Measurements from ENCODE around the gene MYLK4. TPM values are rescaled to one million over a fixed set of nuclear protein-coding genes. Genes with fewer than 3 reads are reported as not detected.

The MYLK4 gene
- total and polyA plus RNA-seq, 2 experiments from 2014 or later: 0.20 to 0.43 TPM

DNA sequence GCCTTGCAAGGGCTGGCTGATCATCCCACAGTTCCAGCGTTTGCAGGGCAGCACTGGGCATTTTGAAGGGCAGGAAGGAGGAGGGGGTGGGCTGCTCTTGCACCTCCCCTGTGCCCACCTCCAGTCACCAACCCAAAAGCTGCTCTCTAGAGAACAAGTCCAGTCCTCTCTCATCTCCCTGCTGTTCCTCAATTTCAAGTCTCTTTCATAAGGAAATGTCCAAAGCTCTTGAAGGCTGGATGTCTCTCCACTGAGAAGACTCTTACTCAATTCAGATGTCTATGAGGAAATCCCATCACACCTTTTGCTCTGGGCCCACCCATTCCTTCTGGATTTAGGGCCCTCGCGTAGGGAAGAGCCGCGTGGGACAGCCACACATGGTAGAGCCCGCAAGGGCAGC lies 46.1 kb upstream of the MYLK4 start:
- no peaks in the 10 kb centered on the region for H3K36me3 ChIP-seq (ENCODE audit: low read depth)
- H2AFZ ChIP-seq: no peak overlapping the region
- H4K20me1 ChIP-seq (ENCODE audit: insufficient read depth): no peaks in the 10 kb centered on the region
- H3K9ac ChIP-seq: no peak overlapping the region
- no peak overlapping the region for H3K4me3 ChIP-seq
- 0 out of 2 replicates have a peak, but pooled peaks cover 6% of the 10 kb centered on the region for H3F3A ChIP-seq (ENCODE audit: insufficient read depth)
- no peak for TF ChIP-seq EZH2phosphoT487 (IDR thresholded peaks at IDR 0.05; ENCODE audit: insufficient read depth, low read depth)
- no peaks in the 10 kb centered on the region for H3K27me3 ChIP-seq (replicated peaks; ENCODE audit: insufficient read depth)
- no peak for DNase-seq
- 81 to 83% methylated on average over 6 of the region's 6 CpGs for WGBS, 2 experiments (ENCODE audit: low coverage in 1 of 2, low lambda C conversion rate in 2 of 2, missing lambda C conversion rate in 2 of 2)
- no peaks in the 10 kb centered on the region for H3K9me3 ChIP-seq (ENCODE audit: low read depth)
- in situ Hi-C loops (cut with MboI): no loop called here
- peaks cover 12% of the 10 kb centered on the region for H3K79me2 ChIP-seq (ENCODE audit: insufficient read depth)
- H3K4me2 ChIP-seq (ENCODE audit: unreplicated experiment): no peak overlapping the region
- peaks cover 4% of the 10 kb centered on the region for H3K4me1 ChIP-seq (ENCODE audit: insufficient read depth)
- no peak overlapping the region for H3K27ac ChIP-seq
- H3K9me2 ChIP-seq (ENCODE audit: insufficient read depth): no peaks in the 10 kb centered on the region

DNA sequence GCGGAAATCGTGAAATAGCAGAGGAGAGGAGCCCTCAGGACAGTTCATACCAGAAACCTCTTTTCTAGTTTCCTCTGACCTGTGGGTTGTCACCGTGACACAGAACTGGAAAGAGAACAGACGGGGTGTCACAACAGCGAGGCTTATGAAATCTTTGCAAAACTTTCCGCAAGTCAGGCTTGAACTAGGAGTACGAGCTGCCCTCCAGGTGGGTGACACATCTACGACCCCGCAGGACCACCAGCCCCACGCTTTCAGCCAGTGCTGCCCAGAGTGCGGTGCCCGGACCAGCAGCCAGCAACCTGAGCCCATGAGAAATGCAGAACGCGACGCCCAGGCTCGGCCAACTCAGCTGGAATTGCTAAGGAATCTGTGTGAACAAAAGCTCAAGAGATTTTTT lies 45.2 kb upstream of the MYLK4 start:
- WGBS, 2 experiments (ENCODE audit: low coverage in 1 of 2, low lambda C conversion rate in 2 of 2, missing lambda C conversion rate in 2 of 2): 90 to 94% methylated on average over 16 of the region's 16 CpGs
- Histone ChIP-seq H2AFZ (no peak overlapping the region), H3K27ac (no peak overlapping the region), H3K27me3 (replicated peaks; ENCODE audit: insufficient read depth) (no peaks in the 10 kb centered on the region), H3K4me2 (ENCODE audit: unreplicated experiment) (no peak overlapping the region), H3K9me2 (ENCODE audit: insufficient read depth) (no peaks in the 10 kb centered on the region), H3F3A (ENCODE audit: insufficient read depth) (peaks cover 13% of the 10 kb centered on the region; the same call in 1 of the 2 replicates), H3K4me3 (no peak overlapping the region), H4K20me1 (ENCODE audit: insufficient read depth) (no peaks in the 10 kb centered on the region), H3K4me1 (ENCODE audit: insufficient read depth) (peaks cover 11% of the 10 kb centered on the region), H3K9ac (no peak overlapping the region), H3K9me3 (ENCODE audit: low read depth) (no peaks in the 10 kb centered on the region), H3K36me3 (ENCODE audit: low read depth) (no peaks in the 10 kb centered on the region), H3K79me2 (ENCODE audit: insufficient read depth) (peaks cover 12% of the 10 kb centered on the region)
- in situ Hi-C loops (cut with MboI): no loop called here
- no peak for DNase-seq
- TF ChIP-seq EZH2phosphoT487 (IDR thresholded peaks at IDR 0.05; ENCODE audit: insufficient read depth, low read depth) (no peak), EZH2 (IDR thresholded peaks at IDR 0.05; ENCODE audit: insufficient read depth, poor library complexity, severe bottlenecking) (no peak)

- Histone ChIP-seq H2AFZ (no peak overlapping the region), H3K27ac (no peak overlapping the region), H3K36me3 (ENCODE audit: low read depth) (no peaks in the 10 kb centered on the region), H3K4me3 (no peak overlapping the region), H3F3A (ENCODE audit: insufficient read depth) (peaks cover 20% of the 10 kb centered on the region), H3K9me3 (ENCODE audit: low read depth) (no peaks in the 10 kb centered on the region), H3K9me2 (ENCODE audit: insufficient read depth) (no peaks in the 10 kb centered on the region), H3K79me2 (ENCODE audit: insufficient read depth) (peaks cover 12% of the 10 kb centered on the region), H3K4me2 (ENCODE audit: unreplicated experiment) (no peak overlapping the region), H3K4me1 (ENCODE audit: insufficient read depth) (peaks cover 19% of the 10 kb centered on the region), H3K9ac (no peak overlapping the region), H4K20me1 (ENCODE audit: insufficient read depth) (no peaks in the 10 kb centered on the region), H3K27me3 (replicated peaks; ENCODE audit: insufficient read depth) (no peaks in the 10 kb centered on the region)
- no peak for DNase-seq
- 94 to 96% methylated on average over 2 of the region's 2 CpGs for WGBS, 2 experiments (ENCODE audit: low coverage in 1 of 2, low lambda C conversion rate in 2 of 2, missing lambda C conversion rate in 2 of 2)
- in situ Hi-C loops (cut with MboI): no loop called here
- TF ChIP-seq EZH2 (IDR thresholded peaks at IDR 0.05; ENCODE audit: insufficient read depth, poor library complexity, severe bottlenecking): no peak
- TF ChIP-seq EZH2phosphoT487 (IDR thresholded peaks at IDR 0.05; ENCODE audit: insufficient read depth, low read depth): no peak
These were observed 44.4 kb upstream of the MYLK4 start for GRCh38 chr6:2795162-2795561.

DNA sequence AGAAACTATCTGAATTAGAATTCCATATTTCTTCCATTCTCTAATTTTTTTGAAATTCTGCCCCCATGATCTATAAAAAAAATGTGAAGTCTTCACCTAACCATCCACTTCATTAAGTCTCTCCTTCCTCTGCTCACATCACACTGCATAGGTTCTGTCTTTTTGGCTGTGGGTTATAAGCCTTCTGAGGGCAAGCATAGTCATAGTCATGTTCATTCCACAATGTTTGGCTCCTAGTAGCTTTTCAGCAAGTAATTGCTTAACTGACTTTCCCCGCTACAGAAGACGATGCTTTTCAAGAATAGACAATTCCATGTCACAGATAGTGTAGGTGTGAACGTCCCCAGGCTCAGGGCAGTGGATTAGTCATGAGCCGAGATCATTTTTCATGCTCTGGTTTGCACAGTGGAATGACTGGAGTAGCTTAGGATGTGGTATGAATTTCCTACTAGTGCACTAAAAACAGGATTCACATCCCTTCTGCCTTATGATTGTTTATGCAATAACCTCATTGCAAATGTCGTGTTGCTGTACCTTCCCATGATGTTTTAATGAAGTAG lies 43.5 kb upstream of the MYLK4 start:
- H3K9me2 ChIP-seq (ENCODE audit: insufficient read depth): no peaks in the 10 kb centered on the region
- H3K9ac ChIP-seq: no peak overlapping the region
- H3K36me3 ChIP-seq (ENCODE audit: low read depth): no peaks in the 10 kb centered on the region
- WGBS, 2 experiments (ENCODE audit: low coverage in 1 of 2, low lambda C conversion rate in 2 of 2, missing lambda C conversion rate in 2 of 2): 75 to 77% methylated on average over 5 of the region's 5 CpGs
- TF ChIP-seq EZH2phosphoT487 (IDR thresholded peaks at IDR 0.05; ENCODE audit: insufficient read depth, low read depth) (no peak), EZH2 (IDR thresholded peaks at IDR 0.05; ENCODE audit: insufficient read depth, poor library complexity, severe bottlenecking) (no peak)
- no peak overlapping the region for H3K4me2 ChIP-seq (ENCODE audit: unreplicated experiment)
- H3F3A ChIP-seq (ENCODE audit: insufficient read depth): peaks cover 27% of the 10 kb centered on the region
- peak; percentile 37 for DNase-seq
- in situ Hi-C loops (cut with MboI): no loop called here
- H3K27me3 ChIP-seq (replicated peaks; ENCODE audit: insufficient read depth): no peaks in the 10 kb centered on the region
- no peaks in the 10 kb centered on the region for H4K20me1 ChIP-seq (ENCODE audit: insufficient read depth)
- no peak overlapping the region for H3K27ac ChIP-seq
- no peak overlapping the region for H3K4me3 ChIP-seq
- no peak overlapping the region for H2AFZ ChIP-seq
- H3K9me3 ChIP-seq (ENCODE audit: low read depth): no peaks in the 10 kb centered on the region
- peaks cover 26% of the 10 kb centered on the region for H3K4me1 ChIP-seq (ENCODE audit: insufficient read depth)
- H3K79me2 ChIP-seq (ENCODE audit: insufficient read depth): peaks cover 12% of the 10 kb centered on the region

Data from GM23248 (cell line).